ENCODE measurements around the gene FKBP8.
A peak's percentile ranks its signal among the peaks of the same experiment; 100 is the strongest.

GRCh38 chr19:18588611-18589379 lies 45.4 kb upstream of the FKBP8 start, which contains the start of gene REX1BD:
- TF ChIP-seq CTCF (IDR thresholded peaks at IDR 0.05; ENCODE audit: poor library complexity) (peak; percentile 91), EZH2phosphoT487 (IDR thresholded peaks at IDR 0.05; ENCODE audit: low read depth, severe bottlenecking, unreplicated experiment) (no peak)
